Left lung (tissue), 14 donors: ENCODE measurements around the gene HLA-DQA1. TPM values are rescaled to one million over a fixed set of nuclear protein-coding genes. Genes with fewer than 3 reads are reported as not detected.
A peak's percentile ranks its signal among the peaks of the same experiment; 100 is the strongest.
"Not testable (repeated sequence)": the region's sequence is repeated elsewhere in the genome, so short reads cannot be mapped to it uniquely, and the experiment has no call there.

ENCODE experiments used
- ATAC-seq: fragments of 200-7000 bp; cut with Tn5 transposase; one replicate; pipeline ENCODE4 v1.9.1; 2020; ENCODE audit warnings: moderate library complexity
- DNase-seq, 4 donors: peaks; one replicate each; pipeline ENCODE4 v3.0.0-alpha.2; 2013 to 2020
- H3K27ac ChIP-seq, 2 donors: fragments of 200-600 bp; sonication (generic) in 1 of 2; one replicate each; pipeline versions ENCODE4 v1.5.0 to v1.8.0; 2020 to 2021
- H3K27me3 ChIP-seq, 2 donors: fragments of 200-600 bp; sonication (generic) in 1 of 2; one replicate each; pipeline versions ENCODE4 v1.5.0 to v1.8.0; 2020 to 2021
- H3K36me3 ChIP-seq, 2 donors: fragments of 200-600 bp; sonication (generic) in 1 of 2; one replicate each; pipeline versions ENCODE4 v1.5.0 to v1.8.0; 2020 to 2021
- H3K4me1 ChIP-seq, 2 donors: fragments of 200-600 bp; one replicate each; pipeline ENCODE4 v1.8.0; 2021
- H3K4me3 ChIP-seq, 2 donors: fragments of 200-600 bp; sonication (generic) in 1 of 2; one replicate each; pipeline versions ENCODE4 v1.5.0 to v1.8.0; 2020 to 2021; ENCODE audit warnings: mild to moderate bottlenecking in 1 of 2
- H3K9me3 ChIP-seq, 2 donors: fragments of 200-600 bp; sonication (generic) in 1 of 2; one replicate each; pipeline versions ENCODE4 v1.5.0 to v1.8.0; 2020 to 2021
- intact Hi-C, 2 donors: fragments of 100-400 bp; cut with DNase I; formaldehyde crosslinking; loops; one replicate each; pipeline versions ENCODE4 v1.11.2 to v1.14.2; 2022
- long read RNA-seq, 12 donors: library from polyadenylated mRNA in 2 of 12; unstranded in 2 of 12; transcript quantifications; one replicate each; pipeline ENCODE4 v2.0.0 and lab custom pipeline, GENCODE V29; 2019 to 2026
- polyA plus RNA-seq, 6 donors: library from polyadenylated mRNA; unstranded; fragments of 120-200 nt; gene quantifications; one replicate each; pipeline ENCODE4 v1.2.1, GENCODE V29; 2013; ENCODE audit not compliant: insufficient read length in 6 of 6
- total RNA-seq, 2 donors: library from RNA; stranded (reverse); fragmentation: NEBNext Ultra II Directional; extraction: Animal tissue kit (Norgen Biotek cat#: 25700); gene quantifications; one replicate each; pipeline ENCODE4 v1.2.1, GENCODE V29; 2021
- TF ChIP-seq, protein P1 (sequence below), 2 donors: fragments of 200-600 bp; sonication (generic) in 1 of 2; IDR thresholded peaks; one replicate each; pipeline versions ENCODE4 v1.5.0 to v1.8.0; 2021; ENCODE audit warnings: antibody characterized with exemption in 2 of 2
- donor health status: DM: no; HTN: yes; CAD: no.
- donor health status: DM: no; HTN: no; CAD: no.

Gene HLA-DQA1
- total RNA-seq (100 to 1,000 TPM; 137 to 200 TPM), polyA plus RNA-seq (1 to 10 TPM; 3.8 to 8.3 (median 4.4) TPM)
- long read RNA-seq, donor 1, partial matches to known transcripts = 0 of 2 reads
- long read RNA-seq, donor 1, other reads (novel, unspliced or antisense) = 0 of 2 reads
- long read RNA-seq, donor 2, partial matches to known transcripts = 0 of 4 reads
- long read RNA-seq, donor 2, other reads (novel, unspliced or antisense) = 0 of 4 reads
- long read RNA-seq, donor 3, partial matches to known transcripts = 0 of 2 reads
- long read RNA-seq, donor 3, other reads (novel, unspliced or antisense) = 0 of 2 reads
- long read RNA-seq, donor 4, full-length matches to known transcripts = 85 of 104 reads
- long read RNA-seq, donor 4, partial matches to known transcripts = 13 of 104 reads
- long read RNA-seq, donor 4, other reads (novel, unspliced or antisense) = 6 of 104 reads
- long read RNA-seq, donor 5, partial matches to known transcripts = 0 of 7 reads
- long read RNA-seq, donor 5, other reads (novel, unspliced or antisense) = 7 of 7 reads
- long read RNA-seq, donor 6 = 0 reads
- long read RNA-seq, donor 7 = 0 reads
- long read RNA-seq, donor 8, full-length matches to known transcripts = 3 of 3 reads
- long read RNA-seq, donor 8, partial matches to known transcripts = 0 of 3 reads
- long read RNA-seq, donor 8, other reads (novel, unspliced or antisense) = 0 of 3 reads
- long read RNA-seq, donor 9 = 0 reads
- long read RNA-seq, donor 10, transcript HLA-DQA1-201 (5 exons, 1,591 nt) = major isoform, 140 of 157 reads
- long read RNA-seq, donor 10, partial matches to known transcripts = 3 of 157 reads
- long read RNA-seq, donor 10, other reads (novel, unspliced or antisense) = 11 of 157 reads
- long read RNA-seq, donor 11 = 0 reads
- long read RNA-seq, donor 12 = 0 reads

DNA sequence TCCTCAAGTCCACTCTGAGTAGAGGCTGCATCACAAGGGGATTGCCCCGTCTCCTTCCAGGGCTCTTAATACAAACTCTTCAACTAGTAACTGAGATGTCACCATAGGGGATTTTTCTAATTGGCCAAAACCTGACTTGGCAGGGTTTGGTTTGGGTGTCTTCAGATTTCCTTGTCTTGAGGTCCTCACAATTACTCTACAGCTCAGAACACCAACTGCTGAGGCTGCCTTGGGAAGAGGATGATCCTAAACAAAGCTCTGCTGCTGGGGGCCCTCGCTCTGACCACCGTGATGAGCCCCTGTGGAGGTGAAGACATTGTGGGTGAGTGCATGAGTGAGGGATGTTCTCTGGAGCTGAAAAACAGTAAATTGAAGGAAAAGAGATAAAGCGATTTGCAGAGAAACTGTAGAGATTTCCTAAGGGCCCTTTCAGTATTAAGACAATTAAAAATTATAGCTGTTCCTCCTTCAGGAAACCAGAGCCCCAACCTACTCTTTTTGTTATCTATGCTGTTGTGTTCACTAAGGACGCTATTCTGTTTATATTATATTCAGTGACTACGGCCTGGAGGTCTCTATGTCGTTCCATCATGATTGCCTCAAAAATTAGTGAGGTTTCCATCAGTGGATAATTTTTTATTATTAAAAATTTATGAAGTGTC is at the start of gene HLA-DQA1:
Gene HLA-DQA1, plus strand, starts transcription at position 188 of the 662 bp plus-strand sequence. Its CDS starts 53 bp downstream, at position 241.
- Histone ChIP-seq H3K4me1 (peaks cover 0 to 10% of the 10 kb centered on the region in 2 donors), H3K9me3 (no peaks in the 10 kb centered on the region), H3K27me3 (no peaks in the 10 kb centered on the region), H3K27ac (peak within 1 kb of the TSS in 1 of 2 donors; percentile 50), H3K4me3 (peak within 1 kb of the TSS in 1 of 2 donors; percentile 39), H3K36me3 (no peaks in the 10 kb centered on the region)
- peak; percentile 93 for ATAC-seq
- intact Hi-C loops = no loop called here
- peak in 1 of 4 donors; percentile 32 for DNase-seq
- TF ChIP-seq, protein P1, sequence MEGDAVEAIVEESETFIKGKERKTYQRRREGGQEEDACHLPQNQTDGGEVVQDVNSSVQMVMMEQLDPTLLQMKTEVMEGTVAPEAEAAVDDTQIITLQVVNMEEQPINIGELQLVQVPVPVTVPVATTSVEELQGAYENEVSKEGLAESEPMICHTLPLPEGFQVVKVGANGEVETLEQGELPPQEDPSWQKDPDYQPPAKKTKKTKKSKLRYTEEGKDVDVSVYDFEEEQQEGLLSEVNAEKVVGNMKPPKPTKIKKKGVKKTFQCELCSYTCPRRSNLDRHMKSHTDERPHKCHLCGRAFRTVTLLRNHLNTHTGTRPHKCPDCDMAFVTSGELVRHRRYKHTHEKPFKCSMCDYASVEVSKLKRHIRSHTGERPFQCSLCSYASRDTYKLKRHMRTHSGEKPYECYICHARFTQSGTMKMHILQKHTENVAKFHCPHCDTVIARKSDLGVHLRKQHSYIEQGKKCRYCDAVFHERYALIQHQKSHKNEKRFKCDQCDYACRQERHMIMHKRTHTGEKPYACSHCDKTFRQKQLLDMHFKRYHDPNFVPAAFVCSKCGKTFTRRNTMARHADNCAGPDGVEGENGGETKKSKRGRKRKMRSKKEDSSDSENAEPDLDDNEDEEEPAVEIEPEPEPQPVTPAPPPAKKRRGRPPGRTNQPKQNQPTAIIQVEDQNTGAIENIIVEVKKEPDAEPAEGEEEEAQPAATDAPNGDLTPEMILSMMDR (IDR thresholded peaks at IDR 0.05) = no peak

DNA sequence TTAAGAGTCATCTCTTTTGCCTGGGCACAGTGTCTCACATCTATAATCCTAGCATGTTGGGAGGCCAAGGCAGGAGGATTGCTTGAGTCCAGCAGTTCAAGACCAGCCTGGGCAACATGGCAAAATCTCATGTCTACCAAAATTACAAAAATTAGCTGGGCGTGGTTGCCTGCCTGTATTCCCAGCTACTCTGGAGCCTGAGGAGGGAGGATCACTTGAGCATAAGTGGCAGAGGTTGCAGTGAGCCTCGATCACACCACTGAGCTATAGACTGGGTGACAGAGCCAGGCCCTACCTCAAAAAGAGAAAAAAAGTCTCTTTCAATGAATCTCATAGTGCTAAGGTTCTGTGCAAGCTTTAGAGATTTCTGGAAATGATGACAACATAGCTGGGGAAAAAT is 49.0 kb upstream of the HLA-DQA1 start:
- ATAC-seq (no peak), DNase-seq (no peak)
- H3K9me3 ChIP-seq = no peaks in the 10 kb centered on the region
- peaks cover 0 to 24% of the 10 kb centered on the region in 2 donors for H3K4me1 ChIP-seq
- intact Hi-C loops = loop anchor here in 1 of 2 donors (10.0 kb wide), 1 partner anchor 63 kb away; no protein-coding TSS in a partner anchor
- peaks cover 0 to 9% of the 10 kb centered on the region in 2 donors for H3K27me3 ChIP-seq
- H3K4me3 ChIP-seq = peak overlapping the region in 1 of 2 donors; percentile 50
- no peaks in the 10 kb centered on the region for H3K36me3 ChIP-seq
- TF ChIP-seq, protein P1 (IDR thresholded peaks at IDR 0.05) = no peak
- H3K27ac ChIP-seq = peak overlapping the region; percentile 26 to 84

DNA sequence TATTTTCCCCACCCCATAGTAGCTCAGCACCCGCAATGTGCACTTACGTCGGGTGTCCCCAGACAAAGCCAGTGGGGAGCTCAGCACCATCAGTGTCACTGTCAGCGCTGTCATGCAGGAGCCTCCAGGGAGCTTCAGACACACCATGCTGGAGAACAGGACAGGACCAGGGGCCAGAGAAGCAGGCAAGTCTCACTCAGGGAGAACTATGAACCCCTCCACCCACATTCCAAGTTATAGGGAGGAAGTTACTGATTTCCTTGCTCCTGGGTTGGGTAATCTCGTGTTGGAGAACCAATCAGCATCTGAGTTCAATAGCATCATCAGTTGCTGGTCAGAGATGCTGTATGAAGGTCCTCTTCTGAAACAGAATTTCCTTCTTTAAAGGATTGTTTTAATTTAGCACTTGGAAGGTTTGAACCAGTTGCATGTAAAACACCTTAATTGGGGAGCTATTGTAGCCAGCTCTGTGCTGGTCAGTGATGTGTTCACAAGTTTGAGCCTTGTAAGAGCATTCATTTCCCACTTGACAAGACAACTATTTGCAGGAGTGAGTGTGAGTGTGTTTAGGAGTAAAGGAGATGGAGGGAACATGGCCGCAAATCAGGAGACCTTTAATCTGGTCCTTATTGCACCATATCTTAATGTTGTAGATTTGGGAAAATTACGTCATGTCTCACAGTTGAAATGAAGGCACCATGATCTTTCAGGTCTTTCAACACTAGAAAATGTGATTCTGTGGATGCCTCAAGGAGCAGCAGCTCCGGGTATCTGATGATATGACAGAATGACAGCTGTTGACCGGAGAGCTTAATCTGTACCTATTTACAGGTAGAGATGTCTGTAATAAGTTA is 47.4 kb upstream of the HLA-DQA1 start, which contains the start of gene HLA-DRB1:
Gene HLA-DRB1, minus strand, starts transcription at position 253 of the 854 bp plus-strand sequence. Its CDS starts 106 bp downstream, at position 147.
- peak; percentile 98 for ATAC-seq
- TF ChIP-seq, protein P1 (IDR thresholded peaks at IDR 0.05) = no peak
- peak within 1 kb of the TSS in 1 of 2 donors; percentile 50 for H3K4me3 ChIP-seq

DNA sequence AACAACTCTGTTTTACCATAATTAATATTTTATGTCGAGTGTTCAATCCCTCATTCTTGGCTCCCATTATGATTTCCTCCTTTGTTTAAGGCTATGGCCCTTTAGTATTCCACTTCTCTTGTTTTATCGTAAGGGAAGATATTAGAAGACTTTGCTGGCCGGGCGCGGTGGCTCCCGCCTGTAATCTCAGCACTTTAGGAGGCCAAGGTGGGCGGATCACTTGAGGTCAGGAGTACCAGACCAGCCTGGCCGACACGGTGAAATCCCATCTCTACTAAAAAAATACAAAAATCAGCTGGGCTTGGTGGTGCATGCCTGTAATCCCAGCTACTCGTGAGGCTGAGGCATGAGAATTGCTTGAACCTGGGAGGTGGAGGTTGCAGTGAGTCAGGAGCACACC is 46.5 kb upstream of the HLA-DQA1 start:
- intact Hi-C loops, H3K27me3 ChIP-seq, ATAC-seq, H3K9me3 ChIP-seq, H3K36me3 ChIP-seq, DNase-seq, H3K4me3 ChIP-seq: not testable (repeated sequence)
- Histone ChIP-seq H3K4me1 (peaks cover 0 to 10% of the 10 kb centered on the region in 2 donors), H3K27ac (peak overlapping the region in 1 of 2 donors; percentile 84)

More for the DNA sequence above, 47.4 kb upstream of the HLA-DQA1 start, which contains the start of gene HLA-DRB1:
- DNase-seq = peak in 2 of 4 donors; percentile 23 to 58
- Histone ChIP-seq H3K9me3 (no peaks in the 10 kb centered on the region), H3K4me1 (peaks cover 0 to 18% of the 10 kb centered on the region in 2 donors), H3K27me3 (peaks cover 0 to under 1% of the 10 kb centered on the region in 2 donors), H3K27ac (peak within 1 kb of the TSS; percentile 33 to 84), H3K36me3 (no peaks in the 10 kb centered on the region)
- intact Hi-C loops = loop anchor here in 1 of 2 donors (10.0 kb wide), 1 partner anchor 65 kb away; no protein-coding TSS in a partner anchor
